ENCODE results near the gene MAP3K4. TPM values are rescaled to one million over a fixed set of nuclear protein-coding genes. Genes with fewer than 3 reads are reported as not detected.

MAP3K4 gene, protein sequence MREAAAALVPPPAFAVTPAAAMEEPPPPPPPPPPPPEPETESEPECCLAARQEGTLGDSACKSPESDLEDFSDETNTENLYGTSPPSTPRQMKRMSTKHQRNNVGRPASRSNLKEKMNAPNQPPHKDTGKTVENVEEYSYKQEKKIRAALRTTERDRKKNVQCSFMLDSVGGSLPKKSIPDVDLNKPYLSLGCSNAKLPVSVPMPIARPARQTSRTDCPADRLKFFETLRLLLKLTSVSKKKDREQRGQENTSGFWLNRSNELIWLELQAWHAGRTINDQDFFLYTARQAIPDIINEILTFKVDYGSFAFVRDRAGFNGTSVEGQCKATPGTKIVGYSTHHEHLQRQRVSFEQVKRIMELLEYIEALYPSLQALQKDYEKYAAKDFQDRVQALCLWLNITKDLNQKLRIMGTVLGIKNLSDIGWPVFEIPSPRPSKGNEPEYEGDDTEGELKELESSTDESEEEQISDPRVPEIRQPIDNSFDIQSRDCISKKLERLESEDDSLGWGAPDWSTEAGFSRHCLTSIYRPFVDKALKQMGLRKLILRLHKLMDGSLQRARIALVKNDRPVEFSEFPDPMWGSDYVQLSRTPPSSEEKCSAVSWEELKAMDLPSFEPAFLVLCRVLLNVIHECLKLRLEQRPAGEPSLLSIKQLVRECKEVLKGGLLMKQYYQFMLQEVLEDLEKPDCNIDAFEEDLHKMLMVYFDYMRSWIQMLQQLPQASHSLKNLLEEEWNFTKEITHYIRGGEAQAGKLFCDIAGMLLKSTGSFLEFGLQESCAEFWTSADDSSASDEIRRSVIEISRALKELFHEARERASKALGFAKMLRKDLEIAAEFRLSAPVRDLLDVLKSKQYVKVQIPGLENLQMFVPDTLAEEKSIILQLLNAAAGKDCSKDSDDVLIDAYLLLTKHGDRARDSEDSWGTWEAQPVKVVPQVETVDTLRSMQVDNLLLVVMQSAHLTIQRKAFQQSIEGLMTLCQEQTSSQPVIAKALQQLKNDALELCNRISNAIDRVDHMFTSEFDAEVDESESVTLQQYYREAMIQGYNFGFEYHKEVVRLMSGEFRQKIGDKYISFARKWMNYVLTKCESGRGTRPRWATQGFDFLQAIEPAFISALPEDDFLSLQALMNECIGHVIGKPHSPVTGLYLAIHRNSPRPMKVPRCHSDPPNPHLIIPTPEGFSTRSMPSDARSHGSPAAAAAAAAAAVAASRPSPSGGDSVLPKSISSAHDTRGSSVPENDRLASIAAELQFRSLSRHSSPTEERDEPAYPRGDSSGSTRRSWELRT (N-terminal part only)
- 16.5 and 33.7 TPM in 2 replicates for total RNA-seq

DNA sequence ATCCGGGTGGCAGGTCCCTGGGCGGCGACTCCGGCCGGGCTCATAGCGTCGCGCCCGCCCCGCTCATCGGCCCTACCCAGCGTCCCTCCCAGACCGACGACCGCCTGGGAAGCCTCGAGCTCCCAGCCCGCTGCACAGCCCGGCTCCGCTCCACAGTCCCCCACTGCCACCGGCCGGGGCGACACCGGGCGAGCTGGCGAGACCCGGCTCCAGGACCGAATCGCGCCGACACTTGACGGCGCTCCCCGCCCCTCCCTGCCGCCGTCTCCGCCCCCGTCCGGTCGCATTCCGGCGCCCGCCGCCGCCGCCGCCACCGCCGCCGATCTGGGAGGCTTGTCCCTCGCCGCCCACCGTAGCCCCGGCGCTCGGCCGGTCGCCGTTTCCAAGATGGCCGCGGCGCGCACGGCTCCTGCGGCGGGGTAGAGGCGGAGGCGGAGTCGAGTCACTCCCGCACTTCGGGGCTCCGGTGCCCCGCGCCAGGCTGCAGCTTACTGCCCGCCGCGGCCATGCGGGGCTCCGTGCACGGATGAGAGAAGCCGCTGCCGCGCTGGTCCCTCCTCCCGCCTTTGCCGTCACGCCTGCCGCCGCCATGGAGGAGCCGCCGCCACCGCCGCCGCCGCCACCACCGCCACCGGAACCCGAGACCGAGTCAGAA, at the start of gene MAP3K4:
MAP3K4 (plus strand) TSS at position 364 of the 655 bp plus-strand sequence; CDS start at position 527, 163 bp downstream.

Measured in bladder microvascular endothelial cell (primary cell).